Stimulated activated CD4-positive, alpha-beta T cell treated with anti-CD3 and anti-CD28 coated beads, Interleukin-15, amount 100 ng/mL, for 1 hour (primary cell): ENCODE data around the gene AP2A1.

ENCODE experiments used
- DNase-seq, 2 donors: peaks; one replicate each; pipeline ENCODE4 v3.0.0-alpha.2; 2020; ENCODE audit warnings: low read depth in 1 of 2, low spot score in 1 of 2

Gene AP2A1

GRCh38 chr19:49766007-49766929 lies 533 bp upstream of the AP2A1 start:
- peak; percentile 97 to 98 for DNase-seq

- no peak for DNase-seq
Measured at GRCh38 chr19:49767381-49767780, 580 bp downstream of the AP2A1 start.

GRCh38 chr19:49767967-49768581 lies 1.3 kb downstream of the AP2A1 start:
- no peak for DNase-seq

- no peak for DNase-seq
Measured at GRCh38 chr19:49770529-49770928, 3.7 kb downstream of the AP2A1 start.

- no peak for DNase-seq
Measured at GRCh38 chr19:49771674-49772139, 4.9 kb downstream of the AP2A1 start.

GRCh38 chr19:49772850-49773432 lies 6.1 kb downstream of the AP2A1 start:
- no peak for DNase-seq

- DNase-seq = no peak
Measured at GRCh38 chr19:49773663-49774350, 7.0 kb downstream of the AP2A1 start.

- no peak for DNase-seq
Measured at GRCh38 chr19:49774969-49775368, 8.2 kb downstream of the AP2A1 start.

GRCh38 chr19:49775742-49776370 lies 9.1 kb downstream of the AP2A1 start:
- no peak for DNase-seq

GRCh38 chr19:49776371-49776764 lies 9.6 kb downstream of the AP2A1 start:
- DNase-seq = no peak

GRCh38 chr19:49779731-49780555 lies 13.1 kb downstream of the AP2A1 start:
- no peak for DNase-seq

- no peak for DNase-seq
Measured at GRCh38 chr19:49780861-49781260, 14.1 kb downstream of the AP2A1 start.

GRCh38 chr19:49781394-49781793 lies 14.6 kb downstream of the AP2A1 start:
- DNase-seq = no peak

GRCh38 chr19:49782515-49782914 lies 15.7 kb downstream of the AP2A1 start:
- DNase-seq = no peak

- no peak for DNase-seq
Measured at GRCh38 chr19:49786376-49786820, 19.6 kb downstream of the AP2A1 start.

- no peak for DNase-seq
Measured at GRCh38 chr19:49787746-49788145, 20.9 kb downstream of the AP2A1 start.

GRCh38 chr19:49788857-49789256 lies 22.1 kb downstream of the AP2A1 start:
- no peak for DNase-seq

GRCh38 chr19:49790866-49791265 lies 24.1 kb downstream of the AP2A1 start:
- DNase-seq = no peak

- no peak for DNase-seq
Measured at GRCh38 chr19:49791776-49792445, 25.1 kb downstream of the AP2A1 start.
